Mesothelial cell of epicardium (in vitro differentiated cells): Measurements from ENCODE around the gene GLCCI1. TPM values are rescaled to one million over a fixed set of nuclear protein-coding genes. Genes with fewer than 3 reads are reported as not detected.

Experiments used
- DNase-seq, 2 experiments: peaks; one replicate each; pipeline ENCODE4 v3.0.0; 2021; ENCODE audit warnings: low spot score in 2 of 2; ENCODE audit not compliant: unreplicated experiment in 2 of 2
- H3K27ac Mint-ChIP-seq: 2 replicates; pipeline ENCODE4 v1.8.0; 2021; ENCODE audit warnings: mixed read lengths
- H3K27me3 Mint-ChIP-seq: 2 replicates; pipeline ENCODE4 v1.8.0; 2021; ENCODE audit warnings: low read depth, mixed read lengths
- H3K36me3 Mint-ChIP-seq: 2 replicates; pipeline ENCODE4 v1.8.0; 2021; ENCODE audit warnings: mixed read lengths
- H3K4me1 Mint-ChIP-seq: 2 replicates; pipeline ENCODE4 v1.8.0; 2021; ENCODE audit warnings: mixed read lengths
- H3K4me3 Mint-ChIP-seq: 2 replicates; pipeline ENCODE4 v1.8.0; 2021; ENCODE audit warnings: mild to moderate bottlenecking, moderate library complexity, mixed read lengths
- H3K9me3 Mint-ChIP-seq: 2 replicates; pipeline ENCODE4 v1.8.0; 2021; ENCODE audit warnings: mixed read lengths
- total RNA-seq: library from RNA; stranded (reverse); gene quantifications from 3 replicates; pipeline ENCODE4 v1.2.1, GENCODE V29; 2021
- TF ChIP-seq, protein P1 (sequence below): fragments of 200-600 bp; sonication (generic); IDR thresholded peaks from one replicate; pipeline ENCODE4 v1.5.0; 2021; ENCODE audit warnings: antibody characterized with exemption; ENCODE audit not compliant: unreplicated experiment

The GLCCI1 gene
- total RNA-seq, 1 donor from 2014 or later: 30.2 TPM

DNA sequence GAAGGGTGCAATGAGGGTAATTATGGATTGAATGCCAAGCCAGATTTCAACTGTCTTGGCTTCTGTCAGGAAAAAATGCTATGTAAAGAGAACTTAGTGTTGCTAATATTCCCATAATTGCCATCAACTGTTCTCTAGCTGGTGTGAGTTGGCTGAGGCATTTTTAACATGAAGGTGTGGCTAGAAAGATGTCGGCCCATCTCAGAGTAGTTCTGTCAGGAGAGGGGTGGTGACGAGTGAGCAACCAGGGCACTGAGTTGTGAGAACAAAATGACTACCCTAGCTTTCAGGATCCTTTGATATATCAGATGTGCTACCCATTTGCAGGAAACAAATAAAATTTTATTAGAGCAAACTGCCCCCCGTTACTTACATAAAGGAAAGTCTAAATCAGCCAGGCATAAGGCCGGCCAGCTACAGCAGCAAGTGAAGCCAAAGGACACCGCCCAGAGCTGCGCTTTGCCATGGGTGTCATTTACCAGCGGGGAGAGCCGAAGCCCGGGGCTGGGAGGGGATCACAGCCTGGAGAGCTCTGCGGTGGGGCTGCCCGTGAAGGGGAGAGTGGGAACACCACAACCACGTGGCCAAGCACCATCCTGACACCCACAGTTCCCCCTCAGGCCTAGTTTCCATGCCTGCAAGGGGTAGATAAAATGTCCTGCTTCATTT is 151.9 kb downstream of the GLCCI1 start:
- H3K27ac Mint-ChIP-seq: no peak overlapping the region
- no peaks in the 10 kb centered on the region for H3K36me3 Mint-ChIP-seq
- H3K4me3 Mint-ChIP-seq: no peak overlapping the region
- no peak for DNase-seq
- H3K9me3 Mint-ChIP-seq: no peaks in the 10 kb centered on the region
- TF ChIP-seq, protein P1, sequence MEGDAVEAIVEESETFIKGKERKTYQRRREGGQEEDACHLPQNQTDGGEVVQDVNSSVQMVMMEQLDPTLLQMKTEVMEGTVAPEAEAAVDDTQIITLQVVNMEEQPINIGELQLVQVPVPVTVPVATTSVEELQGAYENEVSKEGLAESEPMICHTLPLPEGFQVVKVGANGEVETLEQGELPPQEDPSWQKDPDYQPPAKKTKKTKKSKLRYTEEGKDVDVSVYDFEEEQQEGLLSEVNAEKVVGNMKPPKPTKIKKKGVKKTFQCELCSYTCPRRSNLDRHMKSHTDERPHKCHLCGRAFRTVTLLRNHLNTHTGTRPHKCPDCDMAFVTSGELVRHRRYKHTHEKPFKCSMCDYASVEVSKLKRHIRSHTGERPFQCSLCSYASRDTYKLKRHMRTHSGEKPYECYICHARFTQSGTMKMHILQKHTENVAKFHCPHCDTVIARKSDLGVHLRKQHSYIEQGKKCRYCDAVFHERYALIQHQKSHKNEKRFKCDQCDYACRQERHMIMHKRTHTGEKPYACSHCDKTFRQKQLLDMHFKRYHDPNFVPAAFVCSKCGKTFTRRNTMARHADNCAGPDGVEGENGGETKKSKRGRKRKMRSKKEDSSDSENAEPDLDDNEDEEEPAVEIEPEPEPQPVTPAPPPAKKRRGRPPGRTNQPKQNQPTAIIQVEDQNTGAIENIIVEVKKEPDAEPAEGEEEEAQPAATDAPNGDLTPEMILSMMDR: no peak
- no peaks in the 10 kb centered on the region for H3K27me3 Mint-ChIP-seq
- H3K4me1 Mint-ChIP-seq: peaks cover 8% of the 10 kb centered on the region

DNA sequence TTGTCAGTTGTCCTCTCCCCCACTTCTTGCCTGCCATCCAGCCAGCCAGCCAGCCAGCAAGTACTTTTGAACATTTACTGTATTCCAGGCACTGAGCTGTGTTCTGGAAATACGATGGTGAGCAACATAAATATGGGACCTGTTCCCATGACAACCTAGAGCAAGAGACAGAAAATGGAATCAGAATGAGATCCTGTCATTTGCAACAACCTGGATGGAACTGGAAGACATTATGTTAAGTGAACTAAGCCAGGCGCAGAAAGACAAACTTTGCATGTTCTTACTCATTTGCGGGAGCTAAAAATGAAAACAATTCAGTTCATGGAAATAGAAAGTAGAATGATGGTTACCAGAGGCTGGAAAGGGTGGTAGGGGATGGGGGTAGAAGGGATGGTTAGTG is 152.6 kb downstream of the GLCCI1 start:
- Mint-ChIP-seq H3K36me3 (no peaks in the 10 kb centered on the region), H3K27ac (no peak overlapping the region), H3K4me3 (no peak overlapping the region), H3K9me3 (no peaks in the 10 kb centered on the region), H3K4me1 (peaks cover 8% of the 10 kb centered on the region), H3K27me3 (no peaks in the 10 kb centered on the region)
- no peak for DNase-seq
- TF ChIP-seq, protein P1: no peak

DNA sequence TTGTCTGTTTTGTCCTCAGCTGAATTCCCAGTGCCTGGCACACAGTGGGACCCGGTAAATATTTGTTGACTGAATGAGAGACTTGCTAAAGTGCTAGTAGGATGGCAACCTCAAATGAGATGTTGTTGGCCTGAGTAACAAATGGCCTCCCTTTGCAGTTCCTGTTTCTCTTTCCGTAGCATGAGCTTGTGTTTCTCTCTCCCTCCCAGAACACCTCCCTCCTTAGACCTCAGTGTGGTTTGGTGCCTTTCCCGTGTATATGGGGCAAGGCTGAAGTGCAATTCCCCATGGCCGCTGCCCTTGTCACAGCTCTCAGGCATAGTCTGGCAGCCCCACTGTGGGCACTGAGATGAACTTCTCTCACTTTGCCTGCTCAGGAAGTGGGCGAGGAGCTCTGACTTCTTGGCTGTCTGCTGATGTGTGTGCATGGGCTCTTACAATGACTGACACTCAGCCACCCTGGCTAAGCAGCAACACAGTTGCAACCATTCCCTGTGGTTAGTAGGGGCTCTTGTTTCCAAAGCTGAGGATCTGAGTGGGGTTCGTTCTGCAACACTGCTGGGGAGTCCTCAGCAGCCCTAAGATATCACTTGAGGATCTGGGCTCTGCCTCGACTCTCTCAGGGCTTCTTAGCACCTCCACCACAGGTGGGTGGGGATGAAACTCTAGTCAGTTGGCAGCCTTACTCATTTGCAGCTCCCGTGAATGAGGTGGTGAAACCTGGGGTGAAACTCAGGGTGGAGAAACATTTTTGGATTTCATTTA is 157.3 kb downstream of the GLCCI1 start:
- TF ChIP-seq, protein P1: no peak
- H3K4me3 Mint-ChIP-seq: no peak overlapping the region
- no peak for DNase-seq
- no peaks in the 10 kb centered on the region for H3K9me3 Mint-ChIP-seq
- H3K36me3 Mint-ChIP-seq: no peaks in the 10 kb centered on the region
- H3K27ac Mint-ChIP-seq: no peak overlapping the region
- H3K27me3 Mint-ChIP-seq: no peaks in the 10 kb centered on the region
- H3K4me1 Mint-ChIP-seq: no peaks in the 10 kb centered on the region

DNA sequence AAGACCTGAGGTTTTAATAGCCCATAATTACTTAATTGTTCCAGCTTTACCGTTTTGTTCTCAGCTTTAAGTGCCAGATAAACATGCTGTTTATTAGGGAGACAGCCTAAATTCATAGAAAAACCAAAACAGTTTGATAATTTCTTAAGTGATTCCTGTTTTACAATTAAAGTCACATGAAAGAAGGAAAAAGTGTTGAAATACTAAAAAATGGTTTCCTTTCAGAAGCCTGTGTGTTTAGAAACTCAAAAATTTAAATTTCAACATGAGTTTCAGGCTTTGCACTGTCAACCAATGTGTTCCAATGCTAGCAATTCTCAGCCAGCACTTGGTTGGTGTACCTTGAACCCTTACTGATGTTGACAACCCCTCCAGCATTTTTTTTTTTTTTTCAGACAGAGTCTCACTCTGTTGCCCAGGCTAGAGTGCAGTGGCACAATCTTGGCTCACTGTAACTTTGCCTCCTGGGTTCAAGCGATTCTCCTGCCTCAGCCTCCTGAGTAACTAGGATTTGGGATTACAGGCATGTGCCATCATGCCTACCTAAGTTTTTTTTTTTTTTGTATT is 158.1 kb downstream of the GLCCI1 start:
- no peaks in the 10 kb centered on the region for H3K4me1 Mint-ChIP-seq

DNA sequence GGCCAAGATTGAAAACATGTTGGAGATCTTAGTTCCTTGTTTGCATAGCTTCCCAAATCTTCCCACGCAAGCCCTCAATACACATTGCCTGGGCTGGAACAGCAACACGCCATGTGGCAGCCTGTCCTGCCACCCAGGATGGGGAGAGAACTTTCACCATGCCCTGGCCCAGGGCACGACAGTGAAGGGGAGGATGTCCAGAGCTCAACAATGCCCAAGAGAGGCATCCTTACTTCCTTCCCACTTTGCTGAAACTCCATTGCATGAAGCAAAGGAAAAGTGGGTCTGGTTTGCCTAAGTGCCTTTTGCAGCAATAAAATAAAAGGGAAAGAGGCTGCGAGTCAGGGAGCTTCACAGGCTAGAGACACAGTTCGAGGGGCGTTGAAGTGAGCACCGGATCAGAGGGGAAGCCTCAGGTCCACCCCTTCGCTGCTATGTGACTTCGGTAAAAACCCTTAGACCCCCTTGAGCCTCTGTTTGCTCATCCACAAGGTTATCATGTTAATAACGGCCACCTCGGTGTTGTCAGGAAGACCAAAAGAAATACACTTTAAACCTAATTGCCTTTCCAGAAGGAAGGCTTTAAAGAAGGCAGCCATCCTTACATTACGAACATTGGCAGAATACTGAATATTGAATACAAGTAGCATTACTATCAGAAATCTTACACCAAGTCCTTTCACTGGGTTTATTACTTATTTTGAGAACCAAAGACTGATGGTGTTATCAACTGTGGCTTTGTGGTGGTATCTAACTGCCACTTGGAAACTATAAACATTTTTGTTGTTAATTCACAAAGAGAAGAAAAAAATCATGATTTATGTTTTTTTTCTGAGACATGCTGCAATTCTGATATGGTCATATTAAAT is 160.1 kb downstream of the GLCCI1 start:
- DNase-seq: no peak
- TF ChIP-seq, protein P1: no peak
- Mint-ChIP-seq H3K36me3 (no peaks in the 10 kb centered on the region), H3K4me3 (no peak overlapping the region), H3K27me3 (no peaks in the 10 kb centered on the region), H3K9me3 (no peaks in the 10 kb centered on the region), H3K27ac (no peak overlapping the region), H3K4me1 (no peaks in the 10 kb centered on the region)

More for the DNA sequence above, 158.1 kb downstream of the GLCCI1 start:
- no peak for DNase-seq
- Mint-ChIP-seq H3K27me3 (no peaks in the 10 kb centered on the region), H3K36me3 (no peaks in the 10 kb centered on the region), H3K4me3 (no peak overlapping the region), H3K9me3 (no peaks in the 10 kb centered on the region), H3K27ac (no peak overlapping the region)
- TF ChIP-seq, protein P1: no peak
